Inflammatory macrophage treated with lipopolysaccharide for 4 hours (primary cell): ENCODE results near the gene PPP2R3B.
"Not testable (repeated sequence)": the region's sequence is repeated elsewhere in the genome, so short reads cannot be mapped to it uniquely, and the experiment has no call there.

Experiments used
- DNase-seq: peaks from one replicate; pipeline ENCODE4 v3.0.0-alpha.2; 2020

PPP2R3B gene

GRCh38 chrX:402857-403256, 16.1 kb upstream of the PPP2R3B start:
- DNase-seq, result no peak

- DNase-seq, result no peak
Observed at GRCh38 chrX:400258-400657, 13.6 kb upstream of the PPP2R3B start.

- DNase-seq, result no peak
Observed at GRCh38 chrX:397575-397974, 10.9 kb upstream of the PPP2R3B start.

GRCh38 chrX:394830-395229, 8.1 kb upstream of the PPP2R3B start:
- no peak for DNase-seq

- DNase-seq, result no peak
Observed at GRCh38 chrX:392575-392846, 5.8 kb upstream of the PPP2R3B start.

- DNase-seq, result no peak
Observed at GRCh38 chrX:391717-392574, 5.2 kb upstream of the PPP2R3B start.

GRCh38 chrX:390459-390858, 3.8 kb upstream of the PPP2R3B start:
- DNase-seq, result no peak

GRCh38 chrX:389021-389441, 2.3 kb upstream of the PPP2R3B start:
- no peak for DNase-seq

- DNase-seq, result no peak
Observed at GRCh38 chrX:387729-388128, 1.0 kb upstream of the PPP2R3B start.

GRCh38 chrX:386239-386767, 404 bp downstream of the PPP2R3B start:
- DNase-seq, result no peak

GRCh38 chrX:385736-386135, 971 bp downstream of the PPP2R3B start:
- DNase-seq, result not testable (repeated sequence)

GRCh38 chrX:384861-385260, 1.8 kb downstream of the PPP2R3B start:
- no peak for DNase-seq

- no peak for DNase-seq
Observed at GRCh38 chrX:378443-378842, 8.3 kb downstream of the PPP2R3B start.

- not testable (repeated sequence) for DNase-seq
Observed at GRCh38 chrX:376206-376605, 10.5 kb downstream of the PPP2R3B start.

- DNase-seq, result no peak
Observed at GRCh38 chrX:375181-376036, 11.3 kb downstream of the PPP2R3B start.

GRCh38 chrX:374596-374995, 12.1 kb downstream of the PPP2R3B start:
- DNase-seq, result no peak

- no peak for DNase-seq
Observed at GRCh38 chrX:373641-374471, 12.9 kb downstream of the PPP2R3B start.

GRCh38 chrX:372856-373640, 13.7 kb downstream of the PPP2R3B start:
- DNase-seq, result no peak

- DNase-seq, result no peak
Observed at GRCh38 chrX:371907-372306, 14.8 kb downstream of the PPP2R3B start.

- DNase-seq, result no peak
Observed at GRCh38 chrX:370963-371745, 15.6 kb downstream of the PPP2R3B start.

- DNase-seq, result no peak
Observed at GRCh38 chrX:370244-370962, 16.3 kb downstream of the PPP2R3B start.
